HepG2 (cell line): ENCODE measurements around the gene STPG2. TPM values are rescaled to one million over a fixed set of nuclear protein-coding genes. Genes with fewer than 3 reads are reported as not detected.

Experiments
- ATAC-seq: fragments of 200-7000 bp; cut with Tn5 transposase; 3 replicates; pipeline ENCODE4 v1.9.1; 2020; ENCODE audit warnings: mild to moderate bottlenecking, moderate library complexity
- BruUV-seq: library from RNA; stranded (reverse); fragments of 400-500 nt; replicated peaks from 2 replicates; lab custom pipeline; 2021; lab: Mats Ljungman, UMichigan
- CTCF ChIA-PET: fragments of 300-600 bp; formaldehyde crosslinking; extraction: SDS; loops from one replicate; lab custom pipeline; 2021; ENCODE audit warnings: low total read pairs, inconsistent platforms, low intra/inter-chr PET ratio; lab: Yijun Ruan, JAX
- POLR2A ChIA-PET: fragments of 350-600 bp; sonication (Branson Sonifier 250); formaldehyde crosslinking; loops from one replicate; lab custom pipeline; 2020; ENCODE audit warnings: antibody characterized with exemption, inconsistent platforms; lab: Yijun Ruan, JAX
- DNase-seq: peaks from one replicate; pipeline ENCODE4 v3.0.0-alpha.2; 2015; ENCODE audit warnings: low spot score
- FAIRE-seq: peaks from 3 replicates; lab custom pipeline; 2011; peaks lifted over from hg19 to GRCh38; lab: Jason Lieb, UNC
- H2AFZ ChIP-seq: one replicate; pipeline ENCODE4 v1.6.1; 2011; ENCODE audit warnings: low read length, inconsistent platforms
- H3K27ac ChIP-seq: fragments of 300-600 bp; 3 replicates; pipeline ENCODE4 v1.8.0; 2011; ENCODE audit warnings: mixed run types, mild to moderate bottlenecking, mixed read lengths, low read length, inconsistent platforms; ENCODE audit not compliant: insufficient read depth; ENCODE audit errors: extremely low read length
- H3K27me3 ChIP-seq, 2 experiments: fragments of 200-600 bp in 1 of 2; 2 replicates in 1 of 2; 3 replicates in 1 of 2; pipeline versions ENCODE4 v1.6.0 to v1.8.0; 2011; ENCODE audit warnings: low read length in 2 of 2, mild to moderate bottlenecking in 2 of 2, moderate library complexity in 2 of 2, inconsistent platforms in 1 of 2; ENCODE audit not compliant: insufficient read depth in 2 of 2, control insufficient read depth in 1 of 2
- H3K36me3 ChIP-seq, 2 experiments: fragments of 200-600 bp in 1 of 2; replicated peaks in 1 of 2; 2 replicates in 1 of 2; 3 replicates in 1 of 2; pipeline versions ENCODE4 v1.5.1 to v1.8.0; 2011; ENCODE audit warnings: low read length in 2 of 2, inconsistent platforms in 1 of 2; ENCODE audit not compliant: insufficient read depth in 2 of 2, control insufficient read depth in 1 of 2
- H3K4me1 ChIP-seq: 2 replicates; pipeline ENCODE4 v1.5.1; 2012; ENCODE audit warnings: low read length, inconsistent platforms; ENCODE audit not compliant: insufficient read depth
- H3K4me2 ChIP-seq: 2 replicates; pipeline ENCODE4 v1.6.0; 2011; ENCODE audit warnings: low read depth, low read length, inconsistent platforms
- H3K4me3 ChIP-seq, 3 experiments: fragments of 200-600 bp in 1 of 3; sonication (generic), shearing (Covaris generic) in 1 of 3; replicated peaks in 1 of 3; 2 replicates each; pipeline ENCODE4 v1.5.1; 2011 to 2016; ENCODE audit warnings: low read length in 3 of 3, inconsistent platforms in 2 of 3, low read depth in 2 of 3, mild to moderate bottlenecking in 2 of 3, control low read depth in 1 of 3, mixed read lengths in 1 of 3; ENCODE audit not compliant: insufficient read depth in 1 of 3
- H3K79me2 ChIP-seq: one replicate; pipeline ENCODE4 v1.6.1; 2011; ENCODE audit warnings: low read length, inconsistent platforms; ENCODE audit not compliant: insufficient read depth
- H3K9ac ChIP-seq: 2 replicates; pipeline ENCODE4 v1.6.0; 2011; ENCODE audit warnings: mild to moderate bottlenecking, low read depth, low read length, inconsistent platforms; ENCODE audit not compliant: insufficient read depth
- H3K9me3 ChIP-seq: 2 replicates; pipeline ENCODE4 v1.5.1; 2012; ENCODE audit warnings: mild to moderate bottlenecking, low read length
- H4K20me1 ChIP-seq: 2 replicates; pipeline ENCODE4 v1.6.0; 2011; ENCODE audit warnings: inconsistent platforms, mild to moderate bottlenecking, low read length, moderate library complexity; ENCODE audit not compliant: insufficient read depth
- ELK4 ChIP-seq: sonication (generic); formaldehyde crosslinking; IDR thresholded peaks from 2 replicates; pipeline ENCODE4 v1.9.0; 2021; ENCODE audit warnings: missing genetic modification reagents, borderline replicate concordance
- IRF9 ChIP-seq: sonication (generic); formaldehyde crosslinking; IDR thresholded peaks from 2 replicates; pipeline ENCODE4 v1.8.0; 2022; ENCODE audit warnings: missing genetic modification reagents, mild to moderate bottlenecking, borderline replicate concordance
- MYNN ChIP-seq: sonication (generic); formaldehyde crosslinking; IDR thresholded peaks from 2 replicates; pipeline ENCODE4 v1.4.0; 2020; ENCODE audit warnings: mild to moderate bottlenecking, low read depth, missing genetic modification reagents
- NCOA2 ChIP-seq: sonication (generic); formaldehyde crosslinking; IDR thresholded peaks from 2 replicates; pipeline ENCODE4 v1.8.0; 2022; ENCODE audit warnings: inconsistent platforms
- NCOA5 ChIP-seq: sonication (generic); formaldehyde crosslinking; IDR thresholded peaks from 2 replicates; pipeline ENCODE4 v1.4.0; 2020; ENCODE audit warnings: missing genetic modification reagents
- PTBP1 ChIP-seq: fragments of 200-400 bp; formaldehyde crosslinking; IDR thresholded peaks from 2 replicates; pipeline ENCODE4 v1.6.1; 2018; ENCODE audit warnings: low read length, low read depth; ENCODE audit not compliant: poor library complexity, severe bottlenecking
- TBP ChIP-seq: sonication (generic); formaldehyde crosslinking; IDR thresholded peaks from 2 replicates; pipeline ENCODE4 v1.5.0; 2020; ENCODE audit warnings: missing genetic modification reagents
- ZBTB7B ChIP-seq: sonication (generic); formaldehyde crosslinking; IDR thresholded peaks from 2 replicates; pipeline ENCODE4 v1.4.0; 2020; ENCODE audit warnings: missing genetic modification reagents
- ZFP36 ChIP-seq: fragments of 150-350 bp; IDR thresholded peaks from 2 replicates; pipeline ENCODE4 v1.6.1; 2018; ENCODE audit warnings: borderline replicate concordance, low read length, low read depth; ENCODE audit not compliant: partially characterized antibody
- ZNF318 ChIP-seq: sonication (generic); formaldehyde crosslinking; IDR thresholded peaks from 2 replicates; pipeline ENCODE4 v1.4.0; 2020; ENCODE audit warnings: mild to moderate bottlenecking, missing genetic modification reagents
- ZNF484 ChIP-seq: sonication (generic); formaldehyde crosslinking; IDR thresholded peaks from 2 replicates; pipeline ENCODE4 v1.5.1; 2020; ENCODE audit warnings: mild to moderate bottlenecking, low read depth, missing genetic modification reagents, borderline replicate concordance
- ZNF546 ChIP-seq: sonication (generic); formaldehyde crosslinking; conservative IDR thresholded peaks from 2 replicates; pipeline ENCODE4 v1.8.1; 2023; ENCODE audit warnings: mild to moderate bottlenecking, missing genetic modification reagents
- ZNF629 ChIP-seq: sonication (generic); formaldehyde crosslinking; conservative IDR thresholded peaks from 2 replicates; pipeline ENCODE4 v1.5.0; 2020; ENCODE audit warnings: missing genetic modification reagents
- ZNF780A ChIP-seq: sonication (generic); formaldehyde crosslinking; IDR thresholded peaks from 2 replicates; pipeline ENCODE4 v1.8.0; 2022; ENCODE audit warnings: mild to moderate bottlenecking, missing genetic modification reagents, moderate library complexity
- WGBS: methylation state at CpG from one replicate; pipeline ENCODE4 v1.1.6; 2017; ENCODE audit warnings: low lambda C conversion rate; 5-methylcytosine and 5-hydroxymethylcytosine counted together
- in situ Hi-C: cut with HindIII; loops from 2 replicates; pipeline ENCODE4 v1.10.0; 2017; ENCODE audit warnings: low pct_unique_long_range_greater_than_20kb; ENCODE audit not compliant: extremely low pct_ligation_motif_present
- intact Hi-C: fragments of 100-400 bp; cut with micrococcal nuclease; formaldehyde crosslinking; loops from one replicate; pipeline ENCODE4 v1.10.0; 2022; ENCODE audit not compliant: unreplicated experiment
- polyA plus RNA-seq, 8 experiments: library from polyadenylated mRNA; depleted of rRNA in 3 of 8; stranded (reverse) in 7 of 8; unstranded in 1 of 8; fragments of >200 nt; fragmentation: Illumina TruSeq in 4 of 8; extraction: Trizol in 4 of 8; gene quantifications; 2 replicates each; pipeline versions ENCODE4 v1.2.1 to v1.2.3, GENCODE V29; 2011 to 2016; ENCODE audit warnings: low read depth in 4 of 8, missing spikeins in 1 of 8, mixed read lengths in 1 of 8; ENCODE audit not compliant: insufficient read depth in 1 of 8
- total RNA-seq, 5 experiments: library from RNA; depleted of rRNA; stranded (reverse); fragments of >200 nt; fragmentation: Illumina TruSeq; extraction: Trizol; gene quantifications; 2 replicates each; pipeline ENCODE4 v1.2.3, GENCODE V29; 2016; ENCODE audit warnings: low read depth in 1 of 5

STPG2 gene
- total and polyA plus RNA-seq, 2 of the 13 experiments (the other 11 are each of a cell fraction or from before 2014, with no cell fraction given) = 0.07 TPM; not detected in 1

- no peak for TF ChIP-seq ZNF318 (CRISPR knock-in tag)
Observed at GRCh38 chr4:97836662-97837061, 306.6 kb downstream of the STPG2 start (continued).

GRCh38 chr4:97828646-97829045 is 314.6 kb downstream of the STPG2 start:
- no peak overlapping the region for H3K9ac ChIP-seq
- no peak for FAIRE-seq
- no peaks in the 10 kb centered on the region for H3K4me1 ChIP-seq
- no peak overlapping the region for H3K4me3 ChIP-seq
- no peaks in the 10 kb centered on the region for H3K79me2 ChIP-seq
- no peaks in the 10 kb centered on the region for H4K20me1 ChIP-seq
- H2AFZ ChIP-seq = no peak overlapping the region
- H3K27ac ChIP-seq = no peak overlapping the region
- intact Hi-C loops = no loop called here
- ChIA-PET CTCF (no interaction called here), POLR2A (no interaction called here)
- DNase-seq = no peak
- ATAC-seq = no peak
- BruUV-seq = no TSS peak
- in situ Hi-C loops = no loop called here
- no peaks in the 10 kb centered on the region for H3K36me3 ChIP-seq
- 0% methylated on average over 2 of the region's 7 CpGs for WGBS
- H3K27me3 ChIP-seq = no peaks in the 10 kb centered on the region
- no peak overlapping the region for H3K4me2 ChIP-seq
- peaks cover 52% of the 10 kb centered on the region for H3K9me3 ChIP-seq
- no peak for TF ChIP-seq ZNF546 (CRISPR knock-in tag)
- TF ChIP-seq IRF9 = no peak
- TF ChIP-seq ZBTB7B (CRISPR knock-in tag) = no peak
- TF ChIP-seq NCOA5 (CRISPR knock-in tag) = no peak
- TF ChIP-seq ZNF484 (CRISPR knock-in tag) = no peak
- no peak for TF ChIP-seq NCOA2 (CRISPR knock-in tag)
- no peak for TF ChIP-seq ZNF629 (CRISPR knock-in tag)
- no peak for TF ChIP-seq ZNF780A (CRISPR knock-in tag)
- TF ChIP-seq ELK4 (CRISPR knock-in tag) = no peak
- no peak for TF ChIP-seq TBP
- no peak for TF ChIP-seq ZFP36
- no peak for TF ChIP-seq PTBP1
- TF ChIP-seq MYNN (CRISPR knock-in tag) = no peak
